ENCODE results near the gene DENND5A.

DENND5A gene

GRCh38 chr11:9276571-9276970 is 11.4 kb upstream of the DENND5A start:
- DNase-seq: peak; percentile 14
- TF ChIP-seq, protein P1, sequence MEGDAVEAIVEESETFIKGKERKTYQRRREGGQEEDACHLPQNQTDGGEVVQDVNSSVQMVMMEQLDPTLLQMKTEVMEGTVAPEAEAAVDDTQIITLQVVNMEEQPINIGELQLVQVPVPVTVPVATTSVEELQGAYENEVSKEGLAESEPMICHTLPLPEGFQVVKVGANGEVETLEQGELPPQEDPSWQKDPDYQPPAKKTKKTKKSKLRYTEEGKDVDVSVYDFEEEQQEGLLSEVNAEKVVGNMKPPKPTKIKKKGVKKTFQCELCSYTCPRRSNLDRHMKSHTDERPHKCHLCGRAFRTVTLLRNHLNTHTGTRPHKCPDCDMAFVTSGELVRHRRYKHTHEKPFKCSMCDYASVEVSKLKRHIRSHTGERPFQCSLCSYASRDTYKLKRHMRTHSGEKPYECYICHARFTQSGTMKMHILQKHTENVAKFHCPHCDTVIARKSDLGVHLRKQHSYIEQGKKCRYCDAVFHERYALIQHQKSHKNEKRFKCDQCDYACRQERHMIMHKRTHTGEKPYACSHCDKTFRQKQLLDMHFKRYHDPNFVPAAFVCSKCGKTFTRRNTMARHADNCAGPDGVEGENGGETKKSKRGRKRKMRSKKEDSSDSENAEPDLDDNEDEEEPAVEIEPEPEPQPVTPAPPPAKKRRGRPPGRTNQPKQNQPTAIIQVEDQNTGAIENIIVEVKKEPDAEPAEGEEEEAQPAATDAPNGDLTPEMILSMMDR (IDR thresholded peaks at IDR 0.05; ENCODE audit: low read depth, low read length): no peak

DNA sequence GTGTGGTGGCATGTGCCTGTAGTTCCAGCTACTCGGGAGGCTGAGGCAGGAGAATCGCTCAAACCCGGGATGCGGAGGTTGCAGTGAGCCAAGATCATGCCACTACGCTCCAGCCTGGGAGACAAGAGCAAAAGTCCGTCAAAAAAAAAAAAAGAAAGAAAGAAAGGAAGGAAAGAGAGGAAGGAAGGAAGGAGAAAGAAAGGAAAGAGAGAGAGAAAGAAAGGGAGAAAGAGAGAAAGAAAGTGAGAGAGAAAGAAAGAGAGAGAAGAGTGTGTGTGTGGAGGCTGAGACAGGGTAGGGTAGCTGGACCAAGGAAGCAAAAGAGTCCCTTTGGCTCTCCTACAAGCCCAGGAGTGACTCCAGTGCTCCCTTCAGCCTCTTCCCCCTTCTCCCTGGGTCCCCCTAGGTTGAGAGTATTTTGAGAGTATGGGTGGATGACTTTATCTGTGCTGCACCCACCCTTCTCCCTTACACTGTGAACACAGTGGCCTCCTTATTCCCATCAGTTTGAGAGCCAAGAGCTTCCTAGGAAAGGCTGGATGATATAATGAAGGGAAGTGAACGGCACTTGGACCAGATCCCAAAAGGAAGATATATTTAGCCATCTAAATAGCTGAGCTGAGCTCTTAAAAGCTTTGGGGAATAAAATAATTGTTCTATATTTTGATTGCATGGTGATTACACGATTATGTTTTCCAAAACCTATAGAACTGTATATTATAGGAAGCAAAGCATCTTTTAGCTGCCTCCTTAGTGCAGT is 9.5 kb upstream of the DENND5A start:
- H3K36me3 ChIP-seq: no peaks in the 10 kb centered on the region
- H3K4me3 ChIP-seq (ENCODE audit: low read depth, low read length): no peak overlapping the region
- H3K27me3 ChIP-seq: no peaks in the 10 kb centered on the region
- no peak for DNase-seq
- TF ChIP-seq, protein P1 (IDR thresholded peaks at IDR 0.05; ENCODE audit: low read depth, low read length): no peak
- no peaks in the 10 kb centered on the region for H3K9me3 ChIP-seq
- H3K4me1 ChIP-seq: no peaks in the 10 kb centered on the region

More at GRCh38 chr11:9276571-9276970, 11.4 kb upstream of the DENND5A start:
- no peak overlapping the region for H3K4me3 ChIP-seq (ENCODE audit: low read depth, low read length)
- H3K4me1 ChIP-seq: no peaks in the 10 kb centered on the region
- H3K27me3 ChIP-seq: no peaks in the 10 kb centered on the region
- H3K9me3 ChIP-seq: no peaks in the 10 kb centered on the region
- no peaks in the 10 kb centered on the region for H3K36me3 ChIP-seq

DNA sequence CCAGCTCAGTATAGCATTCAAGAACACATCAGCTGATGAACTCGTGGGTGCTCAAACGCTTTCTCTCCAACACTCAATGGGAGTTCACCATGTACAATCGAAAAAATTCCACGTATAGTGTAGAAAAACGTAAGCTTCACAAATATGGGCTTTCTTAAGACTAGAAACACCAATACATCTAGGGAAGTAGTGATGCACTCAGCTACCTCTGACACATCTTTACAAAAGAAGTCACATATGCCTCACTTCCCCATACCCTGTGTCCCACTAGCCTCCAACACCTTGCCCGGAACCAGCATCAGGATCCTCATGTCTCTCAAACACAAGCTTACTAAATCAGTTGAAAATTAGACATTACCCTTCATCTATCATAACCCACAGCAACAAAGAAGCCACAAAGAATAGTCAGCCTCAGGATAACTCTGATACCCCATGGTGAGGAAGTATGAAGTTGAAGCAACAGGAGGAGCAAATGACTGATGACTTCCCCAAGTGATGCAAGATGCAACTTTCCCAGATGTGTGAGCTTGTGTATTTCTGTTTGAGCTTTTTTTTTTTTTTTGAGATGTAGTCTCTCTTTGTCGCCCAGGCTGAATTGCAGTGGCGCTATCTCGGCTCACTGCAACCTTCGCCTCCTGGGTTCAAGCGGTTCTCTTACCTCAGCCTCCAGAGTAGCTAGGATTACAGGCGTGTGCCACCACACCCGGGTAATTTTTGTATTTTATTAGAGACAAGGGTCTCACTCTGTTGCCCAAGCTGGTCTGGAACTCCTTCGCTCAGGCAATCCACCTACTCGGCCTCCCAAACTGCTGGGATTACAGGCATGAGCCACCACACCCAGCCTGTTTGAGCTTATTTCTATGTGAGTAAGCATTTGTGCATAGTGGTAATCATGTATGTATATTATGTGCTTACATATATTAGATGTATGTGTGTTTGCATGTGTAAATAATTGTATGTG is 8.5 kb upstream of the DENND5A start:
- no peaks in the 10 kb centered on the region for H3K9me3 ChIP-seq
- no peak overlapping the region for H3K4me3 ChIP-seq (ENCODE audit: low read depth, low read length)
- H3K27me3 ChIP-seq: no peaks in the 10 kb centered on the region

DNA sequence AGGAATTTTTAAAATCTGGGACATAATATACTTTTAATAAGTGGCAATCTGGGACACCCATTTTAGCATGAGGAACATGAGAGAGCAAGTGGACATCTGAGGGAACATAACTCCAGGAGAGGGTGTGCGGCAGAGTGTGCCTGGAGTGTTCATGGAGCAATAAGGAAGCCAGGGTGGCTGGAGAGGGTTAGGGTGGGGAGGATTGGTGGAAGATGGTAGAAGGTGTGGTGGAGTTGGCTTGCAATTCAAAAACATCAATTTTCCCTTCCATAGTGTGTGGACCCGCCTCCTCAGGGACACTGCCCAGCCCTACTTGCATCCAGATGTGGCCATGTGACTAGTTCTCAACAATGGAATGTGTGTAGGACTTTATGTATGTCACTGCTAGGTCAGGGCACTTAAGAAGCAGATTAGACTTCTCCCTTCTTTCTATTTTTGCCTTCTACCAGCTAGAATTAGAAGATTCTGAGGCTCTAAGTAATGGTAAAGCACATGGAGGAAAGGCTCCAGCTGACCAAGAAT is 4.4 kb upstream of the DENND5A start:
- DNase-seq: no peak
- no peaks in the 10 kb centered on the region for H3K4me1 ChIP-seq
- TF ChIP-seq, protein P1 (IDR thresholded peaks at IDR 0.05; ENCODE audit: low read depth, low read length): no peak
- no peak overlapping the region for H3K4me3 ChIP-seq (ENCODE audit: low read depth, low read length)
- H3K9me3 ChIP-seq: no peaks in the 10 kb centered on the region
- H3K36me3 ChIP-seq: no peaks in the 10 kb centered on the region
- no peaks in the 10 kb centered on the region for H3K27me3 ChIP-seq

More for the DNA sequence above, 8.5 kb upstream of the DENND5A start:
- no peaks in the 10 kb centered on the region for H3K4me1 ChIP-seq
- TF ChIP-seq, protein P1 (IDR thresholded peaks at IDR 0.05; ENCODE audit: low read depth, low read length): no peak
- no peak for DNase-seq
- H3K36me3 ChIP-seq: no peaks in the 10 kb centered on the region

GRCh38 chr11:9267680-9268079 is 2.5 kb upstream of the DENND5A start:
- Histone ChIP-seq H3K4me1 (no peaks in the 10 kb centered on the region), H3K36me3 (no peaks in the 10 kb centered on the region), H3K4me3 (ENCODE audit: low read depth, low read length) (no peak overlapping the region), H3K27me3 (no peaks in the 10 kb centered on the region), H3K9me3 (no peaks in the 10 kb centered on the region)
- TF ChIP-seq, protein P1 (IDR thresholded peaks at IDR 0.05; ENCODE audit: low read depth, low read length): no peak
- DNase-seq: no peak
